HG03095 (cell line): ENCODE data around the gene C2orf81.

Experiments used
- ATAC-seq: cut with Tn5 transposase; IDR thresholded peaks from one replicate; pipeline ENCODE4 v1.9.1; 2021; ENCODE audit warnings: moderate library complexity; ENCODE audit not compliant: unreplicated experiment

Gene C2orf81

DNA sequence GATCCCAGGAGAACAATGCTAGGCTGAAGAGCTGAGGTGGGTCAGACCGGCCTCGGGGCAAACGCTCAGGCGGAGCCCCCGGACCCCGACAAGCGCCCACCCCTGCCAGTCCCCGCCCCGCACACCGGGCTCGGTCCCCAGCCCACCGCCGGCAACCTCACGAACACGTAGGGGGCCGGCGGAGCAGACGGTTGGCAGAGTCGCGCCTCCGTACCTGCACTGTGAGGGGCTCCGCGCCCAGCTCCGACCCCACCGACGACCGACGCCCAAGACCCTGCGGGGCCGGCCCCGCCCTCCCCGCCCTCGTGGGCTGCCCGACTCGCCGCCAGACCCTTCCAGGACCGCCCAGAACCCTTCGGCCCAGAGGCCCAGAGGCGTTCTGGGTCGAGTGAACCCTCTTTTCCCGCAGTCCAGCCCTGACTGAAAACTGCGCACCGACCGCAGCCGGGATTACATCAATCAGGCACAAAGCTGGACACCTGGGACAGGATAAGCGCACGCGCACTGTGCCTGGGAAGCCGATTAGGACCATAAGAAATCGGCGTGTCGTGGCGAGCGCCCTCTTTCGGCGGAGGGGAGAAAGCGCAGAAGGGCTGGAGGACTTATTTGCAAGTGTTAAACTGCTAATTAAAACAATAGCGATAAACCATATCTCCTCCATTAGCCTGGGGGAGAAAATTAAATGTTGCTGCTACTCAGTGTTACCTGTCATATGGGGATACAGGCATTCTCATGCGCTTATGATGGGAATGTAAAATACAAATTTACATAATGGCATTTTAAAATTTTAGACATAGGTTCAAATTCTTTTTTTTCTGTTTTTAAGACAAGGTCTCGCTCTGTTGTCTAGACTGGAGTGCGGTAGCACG, 29.6 kb downstream of the C2orf81 start:
- ATAC-seq: peak; percentile 56

DNA sequence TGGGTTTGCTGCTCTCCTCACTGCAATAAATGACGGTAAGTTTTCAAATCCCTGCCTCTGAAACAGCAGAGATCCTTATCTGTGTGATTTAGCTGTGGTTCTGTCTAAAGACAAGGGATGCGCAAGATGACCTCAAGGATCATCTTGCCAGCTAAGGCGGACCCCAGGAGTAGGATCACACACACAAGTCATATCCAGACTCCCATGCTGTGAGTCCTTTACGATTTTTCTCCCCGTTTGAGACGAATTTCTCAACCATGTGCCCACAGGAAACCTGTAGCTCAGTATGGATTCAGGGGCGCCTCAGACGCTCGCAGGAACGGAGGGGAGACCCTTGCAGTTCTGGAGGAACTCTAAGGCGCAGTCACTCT, 30.2 kb downstream of the C2orf81 start:
- peak; percentile 25 for ATAC-seq

DNA sequence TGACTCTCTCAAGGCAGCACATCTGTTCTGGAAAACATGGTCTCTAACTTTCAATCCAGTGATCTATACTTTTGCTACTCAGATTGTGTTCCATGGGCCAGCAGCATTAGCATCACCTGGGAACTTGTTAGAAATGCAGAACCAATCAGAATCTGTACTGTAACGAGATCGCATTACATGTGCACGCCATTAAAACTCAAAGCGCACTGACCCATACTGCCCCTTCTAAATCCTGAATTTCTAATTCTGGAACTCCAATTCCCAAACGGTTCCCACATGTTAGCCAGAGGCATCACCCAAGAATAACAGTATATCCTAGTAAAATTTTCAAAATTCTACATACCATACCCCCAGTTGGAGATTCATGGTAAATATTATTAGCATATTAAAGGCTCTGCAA, 30.8 kb downstream of the C2orf81 start:
- no peak for ATAC-seq

DNA sequence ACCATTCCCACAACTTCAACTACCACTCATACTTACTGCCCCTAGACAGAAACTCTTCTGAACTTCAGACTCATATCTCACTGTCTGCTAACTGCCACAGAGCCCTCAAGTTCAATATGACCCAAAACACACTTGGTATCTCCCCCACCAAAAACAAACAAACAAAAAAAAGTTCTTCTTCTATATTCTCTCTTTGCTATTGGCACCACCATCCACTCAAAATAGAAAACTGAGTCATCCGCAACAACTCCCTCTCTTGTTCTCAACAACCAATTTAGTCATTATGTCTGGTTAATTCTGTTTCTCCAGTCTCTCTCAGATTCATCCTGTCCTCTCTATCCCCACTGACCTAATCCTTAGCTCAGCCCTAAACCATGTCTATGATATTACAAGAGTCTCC, 34.1 kb downstream of the C2orf81 start:
- ATAC-seq: no peak

DNA sequence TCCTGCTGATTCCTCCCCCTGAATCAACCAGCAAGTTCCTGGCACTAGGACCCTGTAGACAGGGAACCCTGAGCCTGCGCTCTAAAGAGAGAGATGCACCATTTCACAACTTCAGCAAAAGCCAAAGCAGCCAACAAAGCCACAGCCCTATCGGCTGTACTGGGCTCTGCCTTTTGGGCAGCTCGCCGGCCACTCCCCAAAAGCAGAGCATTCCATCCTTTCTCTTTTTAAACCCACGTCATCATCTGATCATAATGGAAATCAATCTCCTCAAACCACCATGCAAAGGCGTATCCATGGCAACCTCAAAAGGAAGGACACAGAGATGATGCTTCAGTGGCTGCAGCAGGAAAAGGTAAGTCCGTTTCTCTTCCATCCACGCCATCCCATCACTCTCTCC, 36.0 kb downstream of the C2orf81 start:
- ATAC-seq: no peak

DNA sequence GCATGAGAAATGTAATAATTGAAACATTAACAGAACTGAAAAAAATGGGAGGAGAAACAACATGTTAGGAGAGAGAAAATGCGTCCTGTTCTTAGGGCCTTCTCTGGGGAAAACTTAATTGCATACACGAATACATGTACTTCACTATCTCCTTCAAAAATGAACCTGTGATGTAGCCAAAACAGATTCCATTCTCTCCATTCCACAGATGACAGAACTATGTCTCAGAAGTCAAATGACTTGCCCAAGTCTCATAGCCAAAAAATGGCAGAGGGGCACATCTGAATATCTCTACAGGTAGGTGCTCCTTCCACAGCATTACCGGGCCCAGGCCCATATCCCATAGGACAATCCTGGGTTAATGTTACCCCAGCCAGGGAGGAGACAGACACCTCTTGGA, 37.4 kb downstream of the C2orf81 start:
- no peak for ATAC-seq

DNA sequence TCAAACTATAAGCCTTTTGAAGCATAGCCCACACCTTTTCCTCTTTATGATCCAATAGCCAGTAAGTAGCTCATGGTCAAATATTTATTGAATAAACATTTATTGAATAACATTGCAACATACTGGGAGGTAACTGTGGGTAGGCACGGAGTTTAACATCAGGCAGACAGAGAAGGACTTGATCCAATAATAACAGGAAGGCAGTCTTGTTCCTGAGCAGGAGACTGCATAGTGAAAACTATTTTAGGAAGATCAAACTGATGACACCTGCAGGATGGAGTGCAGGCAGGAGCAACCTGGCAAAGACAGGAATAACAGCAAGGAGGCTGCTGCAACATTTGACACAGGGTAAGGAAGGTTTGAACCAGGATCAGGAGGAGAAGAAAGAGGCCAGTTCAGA, 38.2 kb downstream of the C2orf81 start:
- no peak for ATAC-seq

DNA sequence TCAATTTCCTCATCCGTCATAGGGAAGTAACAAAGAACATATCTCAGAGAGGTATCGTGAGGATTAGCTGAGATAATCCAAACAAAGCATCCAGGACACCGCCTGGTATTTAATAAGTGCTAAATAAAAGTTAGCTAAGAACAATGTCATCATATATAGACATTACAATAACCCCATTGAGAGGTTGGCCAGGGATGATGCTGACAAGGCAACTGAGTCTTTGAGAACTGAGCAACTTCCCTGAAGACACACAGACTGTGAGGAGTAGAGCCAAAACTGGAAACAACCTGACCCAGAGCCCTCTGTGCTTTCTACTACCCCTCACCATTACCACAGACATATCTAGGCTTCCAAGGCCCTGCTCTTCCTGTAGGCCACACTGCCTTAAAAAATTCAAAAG, 39.7 kb downstream of the C2orf81 start:
- no peak for ATAC-seq

DNA sequence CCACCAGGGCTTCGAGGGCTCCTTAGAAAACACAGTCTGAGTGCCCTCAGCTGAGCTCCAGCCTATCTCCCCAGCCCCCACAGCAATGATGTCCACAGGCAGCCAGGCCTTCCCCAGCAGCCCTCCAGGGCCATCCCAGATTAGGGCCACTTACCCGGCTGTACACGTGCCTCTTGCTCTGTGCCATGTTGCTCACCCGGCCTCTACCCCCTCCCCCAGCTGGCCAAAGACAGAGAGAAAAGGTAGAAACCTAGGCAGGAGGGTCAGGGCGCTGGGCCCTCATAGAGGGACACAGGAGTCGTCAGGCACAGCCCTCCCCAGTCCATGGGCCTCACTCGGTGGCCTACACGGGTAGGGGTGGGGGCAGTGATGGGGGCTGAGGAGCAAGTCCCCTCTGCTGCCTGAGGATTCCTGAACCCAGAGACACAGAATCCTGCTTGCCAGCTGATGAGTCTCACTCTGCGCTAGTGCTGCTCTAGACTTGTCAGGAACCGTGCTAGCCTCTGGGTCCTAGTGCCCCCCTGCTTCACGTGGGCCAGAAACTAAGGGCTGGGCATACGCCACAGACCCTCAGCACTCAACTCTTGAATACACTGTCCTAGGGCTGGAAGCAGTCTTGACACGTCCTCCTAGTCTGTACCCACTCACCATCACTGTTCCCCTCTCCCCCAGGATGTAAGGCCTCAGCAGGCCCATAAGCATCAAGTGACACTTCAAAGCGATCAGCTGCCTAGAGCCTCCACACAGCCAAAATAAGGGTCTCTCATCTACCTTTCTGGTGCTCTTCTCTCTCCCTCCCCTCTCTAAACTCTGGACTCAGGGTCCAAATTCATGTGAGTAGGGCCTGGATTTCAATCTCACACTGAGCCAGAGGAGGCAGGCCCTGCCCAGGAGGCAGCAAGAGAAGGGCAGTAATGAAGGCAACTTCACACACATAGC, 41.3 kb downstream of the C2orf81 start, which contains the start of gene DCTN1:
DCTN1 (minus strand) TSS at position 461 of the 939 bp plus-strand sequence; CDS start at position 187, 274 bp downstream.
- ATAC-seq: no peak

DNA sequence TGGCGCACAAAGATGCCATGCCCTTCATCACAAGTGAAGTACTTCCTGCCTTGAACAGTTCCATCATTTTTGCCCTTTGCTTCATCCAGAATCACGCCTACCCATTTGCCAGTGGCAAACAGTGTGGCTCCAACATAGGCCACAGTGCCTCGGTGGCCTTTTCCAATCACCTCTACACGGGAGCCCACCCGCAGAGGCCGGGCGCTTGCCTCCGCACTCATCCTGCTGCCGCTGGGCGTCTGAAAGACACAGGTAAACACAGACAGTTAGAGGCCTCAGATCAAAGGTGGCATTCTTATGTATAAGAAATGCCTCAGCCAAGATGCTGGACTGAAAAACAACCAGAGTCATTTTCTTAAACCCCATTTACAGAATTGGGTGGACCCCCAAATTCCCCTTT, 43.4 kb downstream of the C2orf81 start:
- no peak for ATAC-seq

DNA sequence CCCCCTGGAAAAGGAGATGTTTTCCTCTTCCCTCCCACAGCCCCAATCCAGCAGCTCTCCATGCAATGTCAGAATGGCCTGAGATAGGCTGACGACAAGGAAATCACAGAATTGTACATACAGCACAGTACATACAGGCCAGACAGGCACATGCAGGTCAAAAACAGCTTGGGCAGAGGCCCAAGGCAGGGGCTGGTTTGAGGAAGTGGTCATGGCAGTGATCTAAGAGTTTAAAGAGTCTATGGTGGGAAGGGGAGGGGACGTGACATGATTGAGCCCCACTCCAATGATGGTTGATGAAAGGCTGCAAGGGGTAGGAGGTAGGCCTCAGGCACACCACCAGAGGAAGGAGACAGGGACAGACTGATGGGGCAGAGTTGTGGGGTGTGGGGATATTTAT, 45.6 kb downstream of the C2orf81 start:
- no peak for ATAC-seq

DNA sequence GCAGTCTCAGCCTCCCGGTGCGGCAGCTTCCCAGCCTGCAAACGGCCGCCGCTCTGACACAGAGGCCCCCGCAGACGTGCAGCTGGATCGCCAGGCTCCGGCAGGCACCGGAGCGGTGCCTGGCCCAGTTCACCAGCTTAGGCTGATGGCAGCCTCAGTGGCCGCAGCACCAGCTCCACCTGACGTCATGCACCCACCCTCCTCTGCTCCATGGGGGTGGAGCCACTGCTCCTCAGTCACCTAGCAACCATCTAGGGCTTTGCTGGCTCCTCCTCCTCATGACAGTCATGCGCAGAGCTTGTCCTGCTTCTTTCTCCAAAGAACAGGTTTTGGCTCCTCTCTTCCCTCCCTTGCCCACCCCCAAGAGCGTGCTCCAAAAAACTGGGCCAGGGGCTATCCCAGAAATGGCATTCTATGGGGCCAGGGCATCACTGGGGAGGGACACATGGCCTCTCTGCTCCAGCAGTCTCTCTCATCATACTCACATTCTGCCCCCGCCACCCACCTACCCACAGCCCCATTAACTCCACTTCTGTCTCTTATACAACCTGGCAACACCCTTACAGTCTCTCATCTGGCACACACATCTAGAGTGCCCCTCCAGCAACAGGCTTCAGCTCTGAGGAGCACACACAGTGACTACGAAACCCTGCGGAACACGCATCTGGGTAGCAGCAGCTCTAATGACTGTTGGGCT, 46.8 kb downstream of the C2orf81 start:
- no peak for ATAC-seq

DNA sequence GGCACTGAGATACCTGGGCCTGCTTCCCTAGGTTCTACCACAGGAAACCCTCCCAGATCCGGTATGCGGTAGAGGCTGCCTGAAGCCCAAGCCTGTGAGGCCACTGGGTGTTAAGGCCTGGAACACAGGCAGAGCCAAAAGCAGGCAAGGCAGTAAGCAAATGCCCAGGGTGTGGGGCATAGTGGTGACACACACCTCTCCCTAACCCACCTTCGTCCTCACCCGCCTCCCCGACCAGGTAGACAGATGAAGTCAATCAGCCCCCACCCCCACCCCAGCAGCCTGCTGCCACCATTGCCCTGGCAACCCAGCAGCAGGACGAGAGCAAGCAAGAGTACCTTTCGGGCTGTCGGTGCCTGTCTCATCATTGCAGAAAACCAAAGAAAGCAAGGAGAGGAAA, 47.4 kb downstream of the C2orf81 start:
- ATAC-seq: no peak

DNA sequence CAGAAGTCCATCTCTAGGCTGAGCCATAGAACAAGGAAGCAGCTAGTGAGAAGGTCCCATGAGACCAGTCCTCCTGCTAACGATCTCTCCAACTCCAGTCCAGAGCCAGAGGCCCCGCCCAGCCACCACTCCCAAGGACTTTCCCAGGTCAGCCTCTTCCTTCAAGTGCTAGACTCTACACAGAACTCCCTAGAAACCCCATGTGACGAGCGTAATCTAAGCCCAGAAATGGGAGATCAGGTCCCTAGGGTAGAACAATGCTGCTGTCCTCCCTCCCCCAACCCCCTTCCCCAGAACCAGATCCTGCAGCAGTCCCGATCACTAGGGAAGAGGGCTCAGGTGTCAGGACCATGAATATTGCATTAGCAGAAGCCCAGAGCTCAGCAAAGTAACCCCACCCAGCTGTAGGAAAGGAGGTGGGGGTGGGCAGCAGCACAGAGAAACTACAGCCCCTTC, 48.2 kb downstream of the C2orf81 start:
- ATAC-seq: no peak

DNA sequence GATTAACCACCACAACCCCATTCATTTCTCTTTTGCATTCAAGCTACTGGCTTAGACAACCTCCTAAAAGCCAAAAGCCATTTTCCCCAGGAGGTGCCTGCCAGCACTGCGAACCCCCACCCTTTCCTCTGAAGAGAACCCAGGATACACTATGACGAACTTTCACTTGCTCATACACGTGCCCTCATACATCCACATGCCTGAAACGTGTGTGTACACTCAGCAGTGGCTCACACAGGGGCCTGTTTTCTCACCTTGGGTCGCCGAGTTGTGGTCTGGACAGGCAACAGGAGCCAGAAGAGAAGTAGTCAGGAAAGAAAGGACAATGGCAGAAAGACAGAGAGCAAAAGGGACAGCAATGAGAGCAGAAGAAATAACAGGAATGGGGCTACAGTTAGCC, 48.7 kb downstream of the C2orf81 start:
- no peak for ATAC-seq

DNA sequence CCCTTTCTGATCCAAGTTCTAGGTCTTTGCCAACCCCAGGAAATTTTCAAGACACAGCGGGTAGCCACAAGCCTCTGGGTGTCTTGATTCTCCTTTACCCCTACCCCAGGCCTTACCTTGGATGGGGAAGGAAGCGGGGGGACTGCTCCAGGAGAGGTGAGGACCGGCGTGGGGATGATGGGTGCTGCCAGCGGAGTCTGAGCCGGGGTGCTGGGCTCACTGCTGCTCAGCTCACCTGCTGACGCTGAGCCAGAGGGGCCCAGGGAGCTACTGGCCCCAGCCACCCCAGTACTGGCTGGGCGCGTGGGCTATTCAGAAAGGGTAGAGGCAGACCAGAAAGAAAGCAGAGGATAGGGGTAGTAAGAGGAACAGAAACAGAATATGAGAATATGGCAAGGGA, 50.0 kb downstream of the C2orf81 start:
- ATAC-seq: no peak

DNA sequence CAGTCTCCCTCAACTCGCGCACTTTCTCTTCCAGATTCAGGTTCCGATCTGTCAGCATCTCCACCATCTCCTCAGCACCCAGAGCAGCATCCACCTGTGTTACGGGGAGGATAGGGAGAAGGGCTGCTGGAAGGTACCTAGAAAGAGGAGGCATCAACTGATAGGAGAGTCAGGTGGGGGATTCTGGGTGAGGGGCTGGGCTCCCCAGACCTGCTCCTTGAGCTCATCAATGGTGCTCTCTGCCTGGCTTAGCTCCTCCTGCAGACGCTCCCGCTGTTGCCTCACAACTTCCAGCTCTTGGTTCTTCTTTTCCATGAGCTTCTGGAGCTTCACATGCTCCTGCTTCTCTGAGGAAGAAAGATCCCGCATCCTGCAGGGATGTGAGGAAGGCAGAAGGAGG, 51.4 kb downstream of the C2orf81 start:
- no peak for ATAC-seq

DNA sequence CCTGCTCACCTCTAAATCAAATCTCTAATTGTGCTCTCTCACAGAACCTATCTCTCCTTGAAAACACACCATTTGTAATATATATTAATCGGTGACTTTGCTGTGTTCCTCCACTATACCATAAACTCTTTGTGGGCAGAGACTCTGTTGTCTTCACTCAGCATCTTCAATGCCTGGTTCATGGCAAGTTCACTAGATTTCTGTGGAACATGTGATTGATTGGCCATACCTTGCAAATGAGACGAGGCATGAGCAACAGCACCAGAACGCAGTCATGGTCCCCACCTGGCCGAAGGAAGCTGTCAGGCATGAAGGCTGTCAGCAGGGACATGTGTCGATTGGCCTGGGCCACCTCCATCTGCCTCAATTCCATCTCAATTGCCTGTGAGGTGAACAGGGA, 52.9 kb downstream of the C2orf81 start:
- ATAC-seq: no peak

DNA sequence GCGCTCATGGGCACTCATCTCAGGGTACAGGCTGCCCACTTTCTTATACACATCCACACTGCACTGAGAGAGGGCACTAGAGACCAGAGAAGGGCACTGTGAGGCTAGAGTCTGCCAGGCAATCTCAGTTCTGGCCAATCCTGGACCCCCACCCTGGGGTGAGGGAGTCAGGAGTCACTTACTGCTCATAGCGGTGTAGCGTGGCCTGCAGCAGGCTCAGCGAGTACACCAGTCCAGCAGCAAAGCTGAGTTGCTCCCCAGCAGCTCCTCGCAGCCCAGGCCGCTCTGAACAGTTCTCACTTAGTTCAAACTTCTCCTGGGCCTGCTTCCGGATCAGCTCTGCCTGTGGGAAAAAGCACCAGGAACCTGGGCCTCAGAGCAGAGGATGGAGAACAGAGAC, 53.6 kb downstream of the C2orf81 start:
- no peak for ATAC-seq

DNA sequence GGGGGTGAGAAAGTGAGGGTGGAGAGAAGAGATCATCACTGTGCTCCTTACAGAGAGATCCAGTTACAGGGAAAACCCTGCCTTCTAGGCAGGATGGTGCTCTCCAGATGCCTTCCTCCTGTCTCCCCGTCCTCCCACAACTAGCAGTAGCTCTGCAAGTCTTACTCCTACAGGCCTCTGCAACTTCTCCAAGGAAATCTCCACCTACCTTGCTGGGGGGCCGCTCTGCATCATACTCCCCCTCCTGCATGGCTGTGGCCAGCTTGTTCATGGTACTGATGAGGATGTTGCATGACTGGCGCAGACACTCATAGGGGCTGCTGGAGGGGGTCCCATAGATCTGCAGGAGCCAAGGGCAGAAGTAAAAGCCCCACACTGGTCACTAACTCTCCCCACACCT, 55.4 kb downstream of the C2orf81 start:
- ATAC-seq: no peak
